SK-N-MC (cell line): Measurements from ENCODE around the gene XRRA1.

Experiments used
- EZH2 ChIP-seq: fragments of 200-600 bp; sonication (generic); IDR thresholded peaks from one replicate; pipeline ENCODE4 v1.6.1; 2017; ENCODE audit warnings: antibody characterized with exemption
- POLR2AphosphoS5 ChIP-seq: IDR thresholded peaks from 2 replicates; pipeline ENCODE4 v1.6.1; 2012; ENCODE audit warnings: mild to moderate bottlenecking, low read depth, low read length, borderline replicate concordance

DNA sequence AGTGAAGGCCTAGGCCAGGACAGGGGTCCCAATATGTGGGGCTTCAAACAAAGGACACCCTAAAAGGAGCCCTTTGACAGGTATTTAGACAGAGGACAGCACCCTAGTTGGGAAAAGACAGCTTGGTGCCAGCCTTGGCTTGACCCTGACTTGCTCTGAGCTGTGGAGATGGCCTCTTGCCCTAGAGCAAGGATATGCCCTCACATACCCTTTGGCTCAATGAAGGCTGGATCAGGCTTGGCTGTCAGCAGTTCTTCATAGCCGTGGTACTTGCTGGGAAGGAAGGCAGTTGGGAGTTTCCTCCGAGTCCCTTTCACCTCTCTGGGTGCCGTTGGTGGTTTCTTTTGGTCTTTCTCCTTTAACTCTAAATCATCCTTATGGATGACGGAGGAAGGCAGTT, 104.0 kb downstream of the XRRA1 start:
- TF ChIP-seq POLR2AphosphoS5: no peak
- no peak for TF ChIP-seq EZH2
